ENCODE measurements around the gene UBASH3A.

- TF ChIP-seq CTCF (IDR thresholded peaks at IDR 0.05) (no peak), POLR2AphosphoS5 (IDR thresholded peaks at IDR 0.05) (no peak), POLR2A (IDR thresholded peaks at IDR 0.05) (no peak), EP300 (IDR thresholded peaks at IDR 0.05) (no peak)
Measured at GRCh38 chr21:42398436-42399028, 5.2 kb upstream of the UBASH3A start.
